Stimulated activated CD4-positive, alpha-beta T cell treated with anti-CD3 and anti-CD28 coated beads, Interleukin-2, amount 100 ng/mL, for 48 hours (primary cell): ENCODE measurements around the gene HSD17B2.

Experiments used
- DNase-seq, 2 donors: peaks; one replicate each; pipeline ENCODE4 v3.0.0-alpha.2; 2020

The HSD17B2 gene

GRCh38 chr16:82020051-82020450, 15.0 kb upstream of the HSD17B2 start:
- no peak for DNase-seq

- DNase-seq: no peak
These were observed 11.8 kb upstream of the HSD17B2 start for GRCh38 chr16:82023206-82023605.

- no peak for DNase-seq
These were observed 10.7 kb upstream of the HSD17B2 start for GRCh38 chr16:82024316-82024715.

- no peak for DNase-seq
These were observed 10.2 kb upstream of the HSD17B2 start for GRCh38 chr16:82024883-82025282.

GRCh38 chr16:82027629-82028064, 7.4 kb upstream of the HSD17B2 start:
- no peak for DNase-seq

- DNase-seq: no peak
These were observed 3.7 kb upstream of the HSD17B2 start for GRCh38 chr16:82031116-82032084.

GRCh38 chr16:82033006-82033405, 2.0 kb upstream of the HSD17B2 start:
- no peak for DNase-seq

- DNase-seq: no peak
These were observed 1.3 kb upstream of the HSD17B2 start for GRCh38 chr16:82033683-82034300.

- DNase-seq: no peak
These were observed 2.2 kb downstream of the HSD17B2 start for GRCh38 chr16:82037251-82037650.

GRCh38 chr16:82037666-82038065, 2.6 kb downstream of the HSD17B2 start:
- DNase-seq: no peak

- no peak for DNase-seq
These were observed 5.2 kb downstream of the HSD17B2 start for GRCh38 chr16:82040296-82040695.

GRCh38 chr16:82041542-82041941, 6.5 kb downstream of the HSD17B2 start:
- DNase-seq: no peak

- no peak for DNase-seq
These were observed 7.1 kb downstream of the HSD17B2 start for GRCh38 chr16:82042144-82042543.

GRCh38 chr16:82042846-82043245, 7.8 kb downstream of the HSD17B2 start:
- DNase-seq: no peak

GRCh38 chr16:82043680-82044584, 8.9 kb downstream of the HSD17B2 start:
- DNase-seq: no peak

- DNase-seq: no peak
These were observed 9.5 kb downstream of the HSD17B2 start for GRCh38 chr16:82044585-82044911.

GRCh38 chr16:82045465-82045864, 10.4 kb downstream of the HSD17B2 start:
- no peak for DNase-seq

GRCh38 chr16:82046541-82046940, 11.5 kb downstream of the HSD17B2 start:
- no peak for DNase-seq

- DNase-seq: no peak
These were observed 11.9 kb downstream of the HSD17B2 start for GRCh38 chr16:82046941-82047340.

- DNase-seq: no peak
These were observed 12.3 kb downstream of the HSD17B2 start for GRCh38 chr16:82047374-82047773.

GRCh38 chr16:82047787-82048186, 12.7 kb downstream of the HSD17B2 start:
- DNase-seq: no peak

GRCh38 chr16:82049484-82049883, 14.4 kb downstream of the HSD17B2 start:
- DNase-seq: no peak

GRCh38 chr16:82050506-82050905, 15.5 kb downstream of the HSD17B2 start:
- no peak for DNase-seq
